MM.1S (cell line): ENCODE measurements around the gene CTSE.
A peak's percentile ranks its signal among the peaks of the same experiment; 100 is the strongest.

ENCODE experiments used
- DNase-seq: peaks from one replicate; pipeline ENCODE4 v3.0.0-alpha.2; 2015
- H2AFZ ChIP-seq: fragments of 300-600 bp; sonication (generic); 2 replicates; pipeline ENCODE4 v1.6.0; 2016; ENCODE audit warnings: antibody characterized with exemption, low read length
- H3F3A ChIP-seq: fragments of 300-600 bp; sonication (generic); 2 replicates; pipeline ENCODE4 v1.6.1; 2016; ENCODE audit warnings: mild to moderate bottlenecking, antibody characterized with exemption, low read length, moderate library complexity, mixed read lengths; ENCODE audit not compliant: insufficient read depth
- H3K27ac ChIP-seq: fragments of 300-600 bp; sonication (generic); 2 replicates; pipeline ENCODE4 v1.5.1; 2016; ENCODE audit warnings: mild to moderate bottlenecking, low read length
- H3K27me3 ChIP-seq: fragments of 300-600 bp; sonication (generic); replicated peaks from 2 replicates; pipeline ENCODE4 v1.6.0; 2016; ENCODE audit warnings: low read length; ENCODE audit not compliant: insufficient read depth
- H3K36me3 ChIP-seq: fragments of 300-600 bp; sonication (generic); replicated peaks from 2 replicates; pipeline ENCODE4 v1.6.1; 2016; ENCODE audit warnings: mild to moderate bottlenecking, low read length, mixed read lengths; ENCODE audit not compliant: insufficient read depth
- H3K4me1 ChIP-seq: fragments of 300-600 bp; sonication (generic); 2 replicates; pipeline ENCODE4 v1.6.1; 2016; ENCODE audit warnings: low read length, mixed read lengths
- H3K4me2 ChIP-seq: fragments of 300-600 bp; sonication (generic); 2 replicates; pipeline ENCODE4 v1.6.0; 2016; ENCODE audit warnings: low read depth, low read length
- H3K4me3 ChIP-seq: fragments of 300-600 bp; sonication (generic); 2 replicates; pipeline ENCODE4 v1.5.1; 2016; ENCODE audit warnings: low read length, mixed read lengths
- H3K79me2 ChIP-seq: fragments of 300-600 bp; sonication (generic); 2 replicates; pipeline ENCODE4 v1.6.1; 2016; ENCODE audit warnings: mixed run types, low read length, mixed read lengths
- H3K9ac ChIP-seq: fragments of 300-600 bp; sonication (generic); 2 replicates; pipeline ENCODE4 v1.6.1; 2016; ENCODE audit warnings: low read length, mixed read lengths
- H3K9me2 ChIP-seq: fragments of 300-600 bp; sonication (generic); replicated peaks from 2 replicates; pipeline ENCODE4 v1.6.1; 2016; ENCODE audit warnings: mild to moderate bottlenecking, low read length, mixed read lengths; ENCODE audit not compliant: insufficient read depth
- H3K9me3 ChIP-seq: fragments of 300-600 bp; sonication (generic); replicated peaks from 2 replicates; pipeline ENCODE4 v1.6.1; 2016; ENCODE audit warnings: mild to moderate bottlenecking, low read length, mixed read lengths; ENCODE audit not compliant: insufficient read depth
- H4K20me1 ChIP-seq: fragments of 300-600 bp; sonication (generic); 2 replicates; pipeline ENCODE4 v1.6.1; 2016; ENCODE audit warnings: mild to moderate bottlenecking, low read length, moderate library complexity, mixed read lengths; ENCODE audit not compliant: insufficient read depth
- CTCF ChIP-seq: fragments of 300-600 bp; sonication (generic); IDR thresholded peaks from 2 replicates; pipeline ENCODE4 v1.5.1; 2016; ENCODE audit warnings: antibody characterized with exemption, low read length, mixed read lengths
- EZH2 ChIP-seq: fragments of 300-600 bp; sonication (generic); optimal IDR thresholded peaks from 2 replicates; pipeline ENCODE3; 2017; ENCODE audit warnings: low read depth, mild to moderate bottlenecking, antibody characterized with exemption, low read length, mixed read lengths
- EZH2phosphoT487 ChIP-seq: fragments of 300-600 bp; sonication (generic); IDR thresholded peaks from 2 replicates; pipeline ENCODE4 v1.6.1; 2018; ENCODE audit warnings: antibody characterized with exemption, low read length

Gene CTSE

GRCh38 chr1:205977402-205978014, 46.2 kb downstream of the CTSE start:
- Histone ChIP-seq H2AFZ (no peak overlapping the region), H3K27ac (no peak overlapping the region), H3K36me3 (no peaks in the 10 kb centered on the region), H3K9me2 (no peaks in the 10 kb centered on the region), H3F3A (no peaks in the 10 kb centered on the region), H3K9me3 (no peaks in the 10 kb centered on the region), H4K20me1 (no peaks in the 10 kb centered on the region), H3K4me2 (no peak overlapping the region), H3K9ac (no peak overlapping the region), H3K79me2 (no peaks in the 10 kb centered on the region), H3K4me1 (no peaks in the 10 kb centered on the region), H3K4me3 (no peak overlapping the region), H3K27me3 (no peaks in the 10 kb centered on the region)
- peak; percentile 100 for TF ChIP-seq CTCF
- no peak for TF ChIP-seq EZH2phosphoT487
- peak; percentile 87 for DNase-seq

DNA sequence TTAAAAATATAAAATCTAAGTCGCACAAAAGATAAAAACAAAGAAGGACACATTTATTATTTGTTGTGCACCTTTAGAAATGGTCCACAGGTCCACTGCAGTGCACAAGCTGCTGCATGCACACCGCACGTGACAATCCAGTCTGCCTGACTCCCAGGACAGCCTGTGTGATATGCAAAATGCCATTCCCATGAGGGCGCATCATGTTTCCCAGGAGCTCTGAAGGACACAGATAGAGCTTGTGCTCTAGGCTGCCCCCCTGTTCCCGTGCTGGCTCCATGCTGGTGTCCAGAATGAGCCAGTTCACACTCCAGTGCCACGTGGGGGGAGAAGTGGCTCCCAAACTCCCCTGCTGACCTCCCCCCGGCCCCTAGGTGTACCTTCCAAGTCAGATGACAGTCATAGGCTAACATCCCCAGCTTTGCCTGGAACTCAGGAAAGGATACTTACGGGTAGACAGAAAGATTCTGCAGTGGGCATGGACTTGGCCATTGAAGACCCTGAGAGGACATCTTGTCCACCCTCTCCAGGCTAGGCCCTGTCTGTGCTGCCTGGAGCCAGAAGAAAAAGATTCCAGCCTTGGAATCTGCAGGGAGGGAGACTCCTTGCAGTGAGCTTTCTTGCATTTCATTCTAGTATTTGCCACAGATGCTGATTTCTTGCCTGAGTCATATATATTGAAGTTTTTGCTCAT, 46.8 kb downstream of the CTSE start:
- H3K4me1 ChIP-seq: no peaks in the 10 kb centered on the region
- no peaks in the 10 kb centered on the region for H3K9me2 ChIP-seq
- no peaks in the 10 kb centered on the region for H3K79me2 ChIP-seq
- DNase-seq: peak; percentile 10
- H3K27me3 ChIP-seq: no peaks in the 10 kb centered on the region
- H3K4me2 ChIP-seq: no peak overlapping the region
- TF ChIP-seq CTCF (no peak), EZH2 (no peak), EZH2phosphoT487 (no peak)
- H3K36me3 ChIP-seq: no peaks in the 10 kb centered on the region
- H3K4me3 ChIP-seq: no peak overlapping the region
- H2AFZ ChIP-seq: no peak overlapping the region
- no peaks in the 10 kb centered on the region for H3K9me3 ChIP-seq
- H3K27ac ChIP-seq: no peak overlapping the region
- no peak overlapping the region for H3K9ac ChIP-seq
- H4K20me1 ChIP-seq: no peaks in the 10 kb centered on the region
- H3F3A ChIP-seq: no peaks in the 10 kb centered on the region

DNA sequence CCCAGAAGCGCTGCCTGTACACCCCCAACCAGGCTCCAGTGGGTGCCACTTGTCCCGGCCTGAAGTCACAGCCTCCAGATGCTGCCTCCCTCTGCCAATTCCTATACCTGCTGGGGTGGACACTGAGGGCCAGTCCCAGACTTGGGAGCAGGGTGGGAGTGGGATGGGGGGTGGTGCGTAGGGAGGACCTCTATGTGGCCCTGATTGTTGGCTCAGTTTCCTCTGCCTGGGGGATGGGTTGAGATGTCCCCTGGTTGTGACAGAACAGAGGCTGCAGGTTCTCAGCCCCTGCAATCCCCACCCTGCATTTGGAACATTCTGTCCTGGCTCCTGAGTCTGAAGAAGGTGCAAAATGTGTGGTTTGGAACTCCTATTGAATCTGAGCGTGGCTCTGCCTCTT, 47.7 kb downstream of the CTSE start:
- no peak overlapping the region for H3K4me2 ChIP-seq
- TF ChIP-seq CTCF (no peak), EZH2 (no peak), EZH2phosphoT487 (no peak)
- no peaks in the 10 kb centered on the region for H3K9me3 ChIP-seq
- H3K36me3 ChIP-seq: no peaks in the 10 kb centered on the region
- H3K4me3 ChIP-seq: no peak overlapping the region
- no peaks in the 10 kb centered on the region for H3K9me2 ChIP-seq
- DNase-seq: no peak
- H4K20me1 ChIP-seq: no peaks in the 10 kb centered on the region
- H3K4me1 ChIP-seq: no peaks in the 10 kb centered on the region
- no peaks in the 10 kb centered on the region for H3F3A ChIP-seq
- H3K79me2 ChIP-seq: no peaks in the 10 kb centered on the region
- no peak overlapping the region for H3K9ac ChIP-seq
- H3K27me3 ChIP-seq: no peaks in the 10 kb centered on the region
- no peak overlapping the region for H2AFZ ChIP-seq
- no peak overlapping the region for H3K27ac ChIP-seq
